SK-N-SH (cell line): Measurements from ENCODE around the gene MSH2. TPM values are rescaled to one million over a fixed set of nuclear protein-coding genes. Genes with fewer than 3 reads are reported as not detected.

Experiments
- CTCF ChIA-PET: fragments of 300-600, 350-600 bp; formaldehyde crosslinking; extraction: SDS; loops from one replicate; lab custom pipeline; 2021; lab: Yijun Ruan, JAX
- POLR2A ChIA-PET: fragments of 350-600 bp; sonication (Branson Sonifier 250); formaldehyde crosslinking; extraction: SDS; loops from one replicate; lab custom pipeline; 2020; ENCODE audit warnings: antibody characterized with exemption, inconsistent platforms; lab: Yijun Ruan, JAX
- DNase-seq: peaks from one replicate; pipeline ENCODE4 v3.0.0; 2012
- H2AFZ ChIP-seq: fragments of 200-600 bp; sonication (generic); 2 replicates; pipeline ENCODE4 v1.8.1; 2016; ENCODE audit warnings: antibody characterized with exemption, mild to moderate bottlenecking, low read depth
- H3F3A ChIP-seq: fragments of 200-600 bp; sonication (generic); replicated peaks from 2 replicates; pipeline ENCODE3; 2016; ENCODE audit warnings: antibody characterized with exemption, mild to moderate bottlenecking; ENCODE audit not compliant: insufficient read depth
- H3K27ac ChIP-seq, 2 experiments: fragments of 200-500 bp in 1 of 2; fragments of 200-600 bp in 1 of 2; sonication (Bioruptor generic) in 1 of 2; sonication (generic), shearing (Covaris generic) in 1 of 2; 2 replicates each; pipeline versions ENCODE4 v1.5.1 to v1.6.1; 2014 to 2016; ENCODE audit warnings: low read depth in 2 of 2, inconsistent platforms in 1 of 2, low read length in 1 of 2, mild to moderate bottlenecking in 1 of 2, mixed read lengths in 1 of 2
- H3K27me3 ChIP-seq: fragments of 200-600 bp; sonication (generic), shearing (Covaris generic); 2 replicates; pipeline ENCODE4 v1.6.1; 2016; ENCODE audit warnings: mixed run types; ENCODE audit not compliant: insufficient read depth
- H3K36me3 ChIP-seq, 2 experiments: fragments of 200-500 bp in 1 of 2; fragments of 200-600 bp in 1 of 2; sonication (Bioruptor generic) in 1 of 2; sonication (generic) in 1 of 2; replicated peaks in 1 of 2; 2 replicates each; pipeline versions ENCODE3 to v1.5.1; 2014 to 2016; ENCODE audit warnings: low read length in 1 of 2, mild to moderate bottlenecking in 1 of 2; ENCODE audit not compliant: insufficient read depth in 2 of 2, control insufficient read depth in 1 of 2
- H3K4me1 ChIP-seq, 2 experiments: fragments of 200-500 bp in 1 of 2; fragments of 200-600 bp in 1 of 2; sonication (Bioruptor generic) in 1 of 2; sonication (generic), shearing (Covaris generic) in 1 of 2; 2 replicates each; pipeline versions ENCODE4 v1.5.1 to v1.6.1; 2014 to 2016; ENCODE audit warnings: low read depth in 1 of 2, low read length in 1 of 2, mixed run types in 1 of 2; ENCODE audit not compliant: insufficient read depth in 2 of 2, control insufficient read depth in 1 of 2
- H3K4me2 ChIP-seq: fragments of 200-600 bp; sonication (generic), shearing (Covaris generic); 2 replicates; pipeline ENCODE4 v1.6.1; 2017; ENCODE audit warnings: mixed run types
- H3K4me3 ChIP-seq, 2 experiments: fragments of 200-500 bp in 1 of 2; fragments of 200-600 bp in 1 of 2; sonication (Bioruptor generic) in 1 of 2; sonication (generic), shearing (Covaris generic) in 1 of 2; 2 replicates each; pipeline versions ENCODE4 v1.5.1 to v1.8.1; 2014 to 2016; ENCODE audit warnings: low read depth in 2 of 2, inconsistent platforms in 1 of 2, low read length in 1 of 2, mild to moderate bottlenecking in 1 of 2, mixed read lengths in 1 of 2, moderate library complexity in 1 of 2
- H3K79me2 ChIP-seq: fragments of 200-600 bp; sonication (generic); 2 replicates; pipeline ENCODE4 v1.8.1; 2017; ENCODE audit warnings: mild to moderate bottlenecking; ENCODE audit not compliant: insufficient read depth
- H3K9ac ChIP-seq: fragments of 200-600 bp; sonication (generic); 2 replicates; pipeline ENCODE4 v1.6.1; 2017; ENCODE audit warnings: mixed run types
- H3K9me2 ChIP-seq: fragments of 200-600 bp; sonication (generic); 2 replicates; pipeline ENCODE4 v1.6.1; 2017; ENCODE audit warnings: mixed run types
- H3K9me3 ChIP-seq: fragments of 200-600 bp; sonication (generic); 2 replicates; pipeline ENCODE4 v1.6.1; 2017; ENCODE audit warnings: mixed run types, mild to moderate bottlenecking, moderate library complexity
- H4K20me1 ChIP-seq: fragments of 200-600 bp; sonication (generic); 2 replicates; pipeline ENCODE4 v1.6.1; 2017; ENCODE audit warnings: mild to moderate bottlenecking, mixed run types; ENCODE audit not compliant: insufficient read depth
- CHD2 ChIP-seq: fragments of 150-350 bp; IDR thresholded peaks from 2 replicates; pipeline ENCODE4 v1.6.1; 2018; ENCODE audit warnings: low read length; ENCODE audit not compliant: partially characterized antibody
- ELF1 ChIP-seq: IDR thresholded peaks from 2 replicates; pipeline ENCODE4 v1.4.0; 2012
- EZH2phosphoT487 ChIP-seq: fragments of 200-600 bp; sonication (generic); IDR thresholded peaks from 2 replicates; pipeline ENCODE4 v1.6.1; 2017; ENCODE audit warnings: low read depth, mixed run types, mild to moderate bottlenecking, antibody characterized with exemption, moderate library complexity, borderline replicate concordance
- FOXM1 ChIP-seq: IDR thresholded peaks from 2 replicates; pipeline ENCODE4 v1.4.0; 2012; ENCODE audit warnings: low read depth, mild to moderate bottlenecking
- GATA2 ChIP-seq: sonication (generic); formaldehyde crosslinking; IDR thresholded peaks from 2 replicates; pipeline ENCODE4 v1.5.0; 2020; ENCODE audit warnings: mild to moderate bottlenecking, missing genetic modification reagents
- MEF2A ChIP-seq: IDR thresholded peaks from 2 replicates; pipeline ENCODE4 v1.4.0; 2012; ENCODE audit warnings: low read depth, borderline replicate concordance
- NFIC ChIP-seq: IDR thresholded peaks from 2 replicates; pipeline ENCODE4 v1.4.0; 2012; ENCODE audit warnings: borderline replicate concordance
- NRF1 ChIP-seq: IDR thresholded peaks from 2 replicates; pipeline ENCODE4 v1.6.1; 2012; ENCODE audit warnings: low read depth, mild to moderate bottlenecking, low read length
- POLR2AphosphoS5 ChIP-seq: IDR thresholded peaks from 2 replicates; pipeline ENCODE4 v1.6.1; 2012; ENCODE audit warnings: low read depth, low read length
- RCOR1 ChIP-seq: fragments of 150-350 bp; IDR thresholded peaks from 2 replicates; pipeline ENCODE4 v1.6.1; 2017; ENCODE audit warnings: antibody characterized with exemption, low read length
- SIN3A ChIP-seq: IDR thresholded peaks from 2 replicates; pipeline ENCODE4 v1.6.1; 2012; ENCODE audit warnings: low read depth, mild to moderate bottlenecking, low read length, moderate library complexity, borderline replicate concordance
- TCF12 ChIP-seq: IDR thresholded peaks from 2 replicates; pipeline ENCODE4 v1.4.0; 2012
- TEAD4 ChIP-seq: IDR thresholded peaks from 2 replicates; pipeline ENCODE4 v1.4.0; 2012; ENCODE audit warnings: mild to moderate bottlenecking, borderline replicate concordance; ENCODE audit not compliant: insufficient read depth
- YY1 ChIP-seq: IDR thresholded peaks from 2 replicates; pipeline ENCODE4 v1.4.0; 2012; ENCODE audit warnings: low read depth, mild to moderate bottlenecking
- WGBS: methylation state at CpG from one replicate; pipeline ENCODE4 v1.1.6; 2017; ENCODE audit warnings: low lambda C conversion rate; 5-methylcytosine and 5-hydroxymethylcytosine counted together
- polyA plus RNA-seq, 3 experiments: library from polyadenylated mRNA; depleted of rRNA; stranded (reverse); fragments of >200 nt; gene quantifications; 2 replicates each; pipeline ENCODE4 v1.2.3, GENCODE V29; 2012
- TF ChIP-seq, protein P1 (sequence below): IDR thresholded peaks from 2 replicates; pipeline ENCODE4 v1.4.0; 2012; ENCODE audit warnings: low read depth, borderline replicate concordance
- TF ChIP-seq, protein P2 (sequence below): IDR thresholded peaks from 2 replicates; pipeline ENCODE4 v1.4.0; 2012; ENCODE audit warnings: low read depth
- TF ChIP-seq, protein P3 (sequence below): fragments of 150-350 bp; IDR thresholded peaks from 2 replicates; pipeline ENCODE4 v1.6.1; 2016; ENCODE audit warnings: mild to moderate bottlenecking, low read depth, low read length
- TF ChIP-seq, protein P4 (sequence below): IDR thresholded peaks from 2 replicates; pipeline ENCODE4; 2012

MSH2 gene
- polyA plus RNA-seq, 1 of the 3 experiments (the other 2 are of a cell fraction): 13.7 TPM

DNA sequence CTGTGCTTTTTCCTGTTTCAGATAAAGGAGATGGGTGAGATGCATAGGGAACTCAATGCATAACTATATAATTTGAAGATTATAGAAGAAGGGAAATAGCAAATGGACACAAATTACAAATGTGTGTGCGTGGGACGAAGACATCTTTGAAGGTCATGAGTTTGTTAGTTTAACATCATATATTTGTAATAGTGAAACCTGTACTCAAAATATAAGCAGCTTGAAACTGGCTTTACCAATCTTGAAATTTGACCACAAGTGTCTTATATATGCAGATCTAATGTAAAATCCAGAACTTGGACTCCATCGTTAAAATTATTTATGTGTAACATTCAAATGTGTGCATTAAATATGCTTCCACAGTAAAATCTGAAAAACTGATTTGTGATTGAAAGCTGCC, 16.4 kb upstream of the MSH2 start:
- 82% methylated on average over 3 of the region's 3 CpGs for WGBS
- TF ChIP-seq, protein P1, sequence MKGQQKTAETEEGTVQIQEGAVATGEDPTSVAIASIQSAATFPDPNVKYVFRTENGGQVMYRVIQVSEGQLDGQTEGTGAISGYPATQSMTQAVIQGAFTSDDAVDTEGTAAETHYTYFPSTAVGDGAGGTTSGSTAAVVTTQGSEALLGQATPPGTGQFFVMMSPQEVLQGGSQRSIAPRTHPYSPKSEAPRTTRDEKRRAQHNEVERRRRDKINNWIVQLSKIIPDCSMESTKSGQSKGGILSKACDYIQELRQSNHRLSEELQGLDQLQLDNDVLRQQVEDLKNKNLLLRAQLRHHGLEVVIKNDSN: no peak
- TF ChIP-seq, protein P2, sequence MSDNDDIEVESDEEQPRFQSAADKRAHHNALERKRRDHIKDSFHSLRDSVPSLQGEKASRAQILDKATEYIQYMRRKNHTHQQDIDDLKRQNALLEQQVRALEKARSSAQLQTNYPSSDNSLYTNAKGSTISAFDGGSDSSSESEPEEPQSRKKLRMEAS: no peak
- TF ChIP-seq, protein P3, sequence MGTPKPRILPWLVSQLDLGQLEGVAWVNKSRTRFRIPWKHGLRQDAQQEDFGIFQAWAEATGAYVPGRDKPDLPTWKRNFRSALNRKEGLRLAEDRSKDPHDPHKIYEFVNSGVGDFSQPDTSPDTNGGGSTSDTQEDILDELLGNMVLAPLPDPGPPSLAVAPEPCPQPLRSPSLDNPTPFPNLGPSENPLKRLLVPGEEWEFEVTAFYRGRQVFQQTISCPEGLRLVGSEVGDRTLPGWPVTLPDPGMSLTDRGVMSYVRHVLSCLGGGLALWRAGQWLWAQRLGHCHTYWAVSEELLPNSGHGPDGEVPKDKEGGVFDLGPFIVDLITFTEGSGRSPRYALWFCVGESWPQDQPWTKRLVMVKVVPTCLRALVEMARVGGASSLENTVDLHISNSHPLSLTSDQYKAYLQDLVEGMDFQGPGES: no peak
- TF ChIP-seq, protein P4, sequence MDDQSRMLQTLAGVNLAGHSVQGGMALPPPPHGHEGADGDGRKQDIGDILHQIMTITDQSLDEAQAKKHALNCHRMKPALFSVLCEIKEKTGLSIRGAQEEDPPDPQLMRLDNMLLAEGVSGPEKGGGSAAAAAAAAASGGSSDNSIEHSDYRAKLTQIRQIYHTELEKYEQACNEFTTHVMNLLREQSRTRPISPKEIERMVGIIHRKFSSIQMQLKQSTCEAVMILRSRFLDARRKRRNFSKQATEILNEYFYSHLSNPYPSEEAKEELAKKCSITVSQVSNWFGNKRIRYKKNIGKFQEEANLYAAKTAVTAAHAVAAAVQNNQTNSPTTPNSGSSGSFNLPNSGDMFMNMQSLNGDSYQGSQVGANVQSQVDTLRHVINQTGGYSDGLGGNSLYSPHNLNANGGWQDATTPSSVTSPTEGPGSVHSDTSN: no peak
- TF ChIP-seq GATA2 (CRISPR knock-in tag) (no peak), NFIC (no peak), TEAD4 (no peak), EZH2phosphoT487 (no peak), TCF12 (no peak), RCOR1 (no peak), MEF2A (no peak), NRF1 (no peak), CHD2 (no peak), ELF1 (no peak), POLR2AphosphoS5 (no peak), YY1 (no peak), SIN3A (no peak), FOXM1 (no peak)
- H3K4me3 ChIP-seq: no peak overlapping the region
- H3K79me2 ChIP-seq: no peaks in the 10 kb centered on the region
- no peak for DNase-seq
- H3K27ac ChIP-seq: no peak overlapping the region
- no peak overlapping the region for H3K9ac ChIP-seq
- H3K27me3 ChIP-seq: no peaks in the 10 kb centered on the region
- no peak overlapping the region for H2AFZ ChIP-seq
- H3K4me2 ChIP-seq: no peak overlapping the region
- CTCF ChIA-PET: interaction anchor here (1.2 to 3.1 kb wide), 8 partner anchors 9 to 382 kb away, joined by 3 to 133 read pairs (median 24); no protein-coding TSS in a partner anchor
- H3K9me3 ChIP-seq: no peaks in the 10 kb centered on the region
- H3F3A ChIP-seq: no peaks in the 10 kb centered on the region
- H3K36me3 ChIP-seq: no peaks in the 10 kb centered on the region
- H3K9me2 ChIP-seq: no peaks in the 10 kb centered on the region
- H4K20me1 ChIP-seq: no peaks in the 10 kb centered on the region
- no peaks in the 10 kb centered on the region; a peak in 1 of 4 replicates for H3K4me1 ChIP-seq
- POLR2A ChIA-PET: no interaction called here
